Measurements from ENCODE around the gene CES3. TPM values are rescaled to one million over a fixed set of nuclear protein-coding genes. Genes with fewer than 3 reads are reported as not detected.

The CES3 gene
- total RNA-seq, 1 donor from 2014 or later, result not detected

Other genes starting within 250 kb of the CES3 start
- gene DYNC1LI2, start 209.7 kb upstream of the CES3 start, total RNA-seq, result 83.7 and 132 TPM in 2 replicates
- gene TERB1, start 159.7 kb upstream of the CES3 start, total RNA-seq, result under 0.01 TPM in 1 of 2 replicates, not detected in the other
- 32.5 and 44.7 TPM in 2 replicates for gene NAE1, start 130.3 kb upstream of the CES3 start, total RNA-seq
- not detected in 2 replicates for gene CA7, start 116.9 kb upstream of the CES3 start, total RNA-seq
- 3.9 and 6.7 TPM in 2 replicates for gene PDP2, start 80.8 kb upstream of the CES3 start, total RNA-seq
- gene CDH16, start 42.4 kb upstream of the CES3 start, total RNA-seq, result not detected in 2 replicates
- gene RRAD, start 35.7 kb upstream of the CES3 start, total RNA-seq, result 0.22 and 0.60 TPM in 2 replicates
- gene CIAO2B, start 26.9 kb upstream of the CES3 start, total RNA-seq, result 124 and 176 TPM in 2 replicates
- 12.7 and 15.9 TPM in 2 replicates for gene CES2, start 25.8 kb upstream of the CES3 start, total RNA-seq
- gene CES4A, start 27.3 kb downstream of the CES3 start, total RNA-seq, result 1.1 and 1.2 TPM in 2 replicates
- 35.9 and 40.8 TPM in 2 replicates for gene CBFB, start 67.9 kb downstream of the CES3 start, total RNA-seq
- 7.2 and 12.7 TPM in 2 replicates for gene PHAF1, start 148.7 kb downstream of the CES3 start, total RNA-seq
- gene B3GNT9, start 189.7 kb downstream of the CES3 start, total RNA-seq, result 3.5 and 6.3 TPM in 2 replicates
- 10.7 and 16.3 TPM in 2 replicates for gene TRADD, start 198.6 kb downstream of the CES3 start, total RNA-seq
- gene FBXL8, start 198.7 kb downstream of the CES3 start, total RNA-seq, result 4.1 and 5.6 TPM in 2 replicates
- 1.3 and 2.0 TPM in 2 replicates for gene HSF4, start 203.5 kb downstream of the CES3 start, total RNA-seq
- gene NOL3, start 209.3 kb downstream of the CES3 start, total RNA-seq, result 4.8 and 5.6 TPM in 2 replicates
- gene MATCAP1, start 222.7 kb downstream of the CES3 start, total RNA-seq, result 5.7 and 10.1 TPM in 2 replicates
- gene EXOC3L1, start 228.9 kb downstream of the CES3 start, total RNA-seq, result 33.8 and 48.0 TPM in 2 replicates
- 44.2 and 60.3 TPM in 2 replicates for gene E2F4, start 230.9 kb downstream of the CES3 start, total RNA-seq
- gene ELMO3, start 237.9 kb downstream of the CES3 start, total RNA-seq, result 0.44 and 0.99 TPM in 2 replicates